ENCODE measurements around the gene CFB.
"Not testable (repeated sequence)": the region's sequence is repeated elsewhere in the genome, so short reads cannot be mapped to it uniquely, and the experiment has no call there.

DNA sequence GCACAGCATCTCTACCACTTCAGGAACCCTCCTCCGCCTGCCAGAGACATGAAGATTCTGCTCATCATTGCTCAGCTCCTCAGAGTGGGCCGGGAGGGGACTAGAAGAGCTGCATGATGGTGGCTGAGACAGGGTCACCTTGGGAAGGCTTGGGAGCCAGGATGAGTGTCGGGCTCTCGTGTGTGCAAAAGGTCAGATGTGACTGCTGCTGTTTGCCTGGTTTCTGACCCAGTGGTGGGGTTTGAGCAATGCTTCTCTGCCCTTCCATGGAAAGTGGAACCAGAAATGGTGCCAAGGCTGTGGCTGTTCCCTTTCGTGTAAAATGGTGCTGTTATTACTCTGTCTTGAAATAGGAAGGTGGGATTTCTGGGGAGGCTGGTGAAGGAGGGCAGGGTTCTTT is 35.1 kb downstream of the CFB start:
- not testable (repeated sequence) for TF ChIP-seq EP300, POLR2AphosphoS5, POLR2A (IDR thresholded peaks at IDR 0.05)
- TF ChIP-seq, protein P1, sequence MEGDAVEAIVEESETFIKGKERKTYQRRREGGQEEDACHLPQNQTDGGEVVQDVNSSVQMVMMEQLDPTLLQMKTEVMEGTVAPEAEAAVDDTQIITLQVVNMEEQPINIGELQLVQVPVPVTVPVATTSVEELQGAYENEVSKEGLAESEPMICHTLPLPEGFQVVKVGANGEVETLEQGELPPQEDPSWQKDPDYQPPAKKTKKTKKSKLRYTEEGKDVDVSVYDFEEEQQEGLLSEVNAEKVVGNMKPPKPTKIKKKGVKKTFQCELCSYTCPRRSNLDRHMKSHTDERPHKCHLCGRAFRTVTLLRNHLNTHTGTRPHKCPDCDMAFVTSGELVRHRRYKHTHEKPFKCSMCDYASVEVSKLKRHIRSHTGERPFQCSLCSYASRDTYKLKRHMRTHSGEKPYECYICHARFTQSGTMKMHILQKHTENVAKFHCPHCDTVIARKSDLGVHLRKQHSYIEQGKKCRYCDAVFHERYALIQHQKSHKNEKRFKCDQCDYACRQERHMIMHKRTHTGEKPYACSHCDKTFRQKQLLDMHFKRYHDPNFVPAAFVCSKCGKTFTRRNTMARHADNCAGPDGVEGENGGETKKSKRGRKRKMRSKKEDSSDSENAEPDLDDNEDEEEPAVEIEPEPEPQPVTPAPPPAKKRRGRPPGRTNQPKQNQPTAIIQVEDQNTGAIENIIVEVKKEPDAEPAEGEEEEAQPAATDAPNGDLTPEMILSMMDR (IDR thresholded peaks at IDR 0.05) = not testable (repeated sequence)

Measured in suprapubic skin (tissue), 4 donors.